HepG2 (cell line): Measurements from ENCODE around the gene ZNF343. TPM values are rescaled to one million over a fixed set of nuclear protein-coding genes. Genes with fewer than 3 reads are reported as not detected.

ENCODE experiments used
- ATAC-seq: fragments of 200-7000 bp; cut with Tn5 transposase; 3 replicates; pipeline ENCODE4 v1.9.1; 2020; ENCODE audit warnings: mild to moderate bottlenecking, moderate library complexity
- BruUV-seq: library from RNA; stranded (reverse); fragments of 400-500 nt; replicated peaks from 2 replicates; lab custom pipeline; 2021; lab: Mats Ljungman, UMichigan
- CTCF ChIA-PET: fragments of 300-600 bp; formaldehyde crosslinking; extraction: SDS; loops from one replicate; lab custom pipeline; 2021; ENCODE audit warnings: low total read pairs, inconsistent platforms, low intra/inter-chr PET ratio; lab: Yijun Ruan, JAX
- POLR2A ChIA-PET: fragments of 350-600 bp; sonication (Branson Sonifier 250); formaldehyde crosslinking; loops from one replicate; lab custom pipeline; 2020; ENCODE audit warnings: antibody characterized with exemption, inconsistent platforms; lab: Yijun Ruan, JAX
- DNase-seq: peaks from one replicate; pipeline ENCODE4 v3.0.0-alpha.2; 2015; ENCODE audit warnings: low spot score
- FAIRE-seq: peaks from 3 replicates; lab custom pipeline; 2011; peaks lifted over from hg19 to GRCh38; lab: Jason Lieb, UNC
- H2AFZ ChIP-seq: one replicate; pipeline ENCODE4 v1.6.1; 2011; ENCODE audit warnings: low read length, inconsistent platforms
- H3K27ac ChIP-seq: fragments of 300-600 bp; 3 replicates; pipeline ENCODE4 v1.8.0; 2011; ENCODE audit warnings: mixed run types, mild to moderate bottlenecking, mixed read lengths, low read length, inconsistent platforms; ENCODE audit not compliant: insufficient read depth; ENCODE audit errors: extremely low read length
- H3K27me3 ChIP-seq, 2 experiments: fragments of 200-600 bp in 1 of 2; 2 replicates in 1 of 2; 3 replicates in 1 of 2; pipeline versions ENCODE4 v1.6.0 to v1.8.0; 2011; ENCODE audit warnings: low read length in 2 of 2, mild to moderate bottlenecking in 2 of 2, moderate library complexity in 2 of 2, inconsistent platforms in 1 of 2; ENCODE audit not compliant: insufficient read depth in 2 of 2, control insufficient read depth in 1 of 2
- H3K36me3 ChIP-seq, 2 experiments: fragments of 200-600 bp in 1 of 2; replicated peaks in 1 of 2; 2 replicates in 1 of 2; 3 replicates in 1 of 2; pipeline versions ENCODE4 v1.5.1 to v1.8.0; 2011; ENCODE audit warnings: low read length in 2 of 2, inconsistent platforms in 1 of 2; ENCODE audit not compliant: insufficient read depth in 2 of 2, control insufficient read depth in 1 of 2
- H3K4me1 ChIP-seq: 2 replicates; pipeline ENCODE4 v1.5.1; 2012; ENCODE audit warnings: low read length, inconsistent platforms; ENCODE audit not compliant: insufficient read depth
- H3K4me2 ChIP-seq: 2 replicates; pipeline ENCODE4 v1.6.0; 2011; ENCODE audit warnings: low read depth, low read length, inconsistent platforms
- H3K4me3 ChIP-seq, 3 experiments: fragments of 200-600 bp in 1 of 3; sonication (generic), shearing (Covaris generic) in 1 of 3; replicated peaks in 1 of 3; 2 replicates each; pipeline ENCODE4 v1.5.1; 2011 to 2016; ENCODE audit warnings: low read length in 3 of 3, inconsistent platforms in 2 of 3, low read depth in 2 of 3, mild to moderate bottlenecking in 2 of 3, control low read depth in 1 of 3, mixed read lengths in 1 of 3; ENCODE audit not compliant: insufficient read depth in 1 of 3
- H3K79me2 ChIP-seq: one replicate; pipeline ENCODE4 v1.6.1; 2011; ENCODE audit warnings: low read length, inconsistent platforms; ENCODE audit not compliant: insufficient read depth
- H3K9ac ChIP-seq: 2 replicates; pipeline ENCODE4 v1.6.0; 2011; ENCODE audit warnings: mild to moderate bottlenecking, low read depth, low read length, inconsistent platforms; ENCODE audit not compliant: insufficient read depth
- H3K9me3 ChIP-seq: 2 replicates; pipeline ENCODE4 v1.5.1; 2012; ENCODE audit warnings: mild to moderate bottlenecking, low read length
- H4K20me1 ChIP-seq: 2 replicates; pipeline ENCODE4 v1.6.0; 2011; ENCODE audit warnings: inconsistent platforms, mild to moderate bottlenecking, low read length, moderate library complexity; ENCODE audit not compliant: insufficient read depth
- ATF7-NPFF ChIP-seq: sonication (generic); formaldehyde crosslinking; IDR thresholded peaks from 2 replicates; pipeline ENCODE4 v1.8.1; 2023; ENCODE audit warnings: mild to moderate bottlenecking, low read depth, missing genetic modification reagents, moderate library complexity
- CHD4 ChIP-seq: fragments of 200-600 bp; sonication (generic); IDR thresholded peaks from 2 replicates; pipeline ENCODE4 v1.7.0; 2017; ENCODE audit warnings: mild to moderate bottlenecking, low read length, borderline replicate concordance
- HHEX ChIP-seq: IDR thresholded peaks from 2 replicates; pipeline ENCODE4 v1.6.1; 2016; ENCODE audit warnings: control low read depth
- HMG20A ChIP-seq: IDR thresholded peaks from 2 replicates; pipeline ENCODE4 v1.6.1; 2016; ENCODE audit warnings: borderline replicate concordance
- KLF6 ChIP-seq: IDR thresholded peaks from 2 replicates; pipeline ENCODE4 v1.8.0; 2016; ENCODE audit warnings: missing biosample characterization, missing genetic modification reagents
- MYPOP ChIP-seq: sonication (generic); formaldehyde crosslinking; IDR thresholded peaks from 2 replicates; pipeline ENCODE4 v1.8.1; 2023; ENCODE audit warnings: mild to moderate bottlenecking, moderate library complexity, missing genetic modification reagents
- NR2C2 ChIP-seq: sonication (generic); formaldehyde crosslinking; IDR thresholded peaks from 2 replicates; pipeline ENCODE4 v1.4.0; 2020; ENCODE audit warnings: missing genetic modification reagents, mild to moderate bottlenecking, moderate library complexity, borderline replicate concordance
- RORA ChIP-seq: sonication (generic); formaldehyde crosslinking; IDR thresholded peaks from 2 replicates; pipeline ENCODE4 v1.5.0; 2020; ENCODE audit warnings: mild to moderate bottlenecking, missing genetic modification reagents, moderate library complexity
- SIN3A ChIP-seq: IDR thresholded peaks from 2 replicates; pipeline ENCODE4 v1.6.1; 2011; ENCODE audit warnings: low read depth, mild to moderate bottlenecking, control low read depth, low read length, borderline replicate concordance
- SKIL ChIP-seq: sonication (generic); formaldehyde crosslinking; IDR thresholded peaks from 2 replicates; pipeline ENCODE4 v1.8.0; 2022; ENCODE audit warnings: missing genetic modification reagents, mild to moderate bottlenecking, moderate library complexity, borderline replicate concordance
- SP4 ChIP-seq: sonication (generic); formaldehyde crosslinking; IDR thresholded peaks from 2 replicates; pipeline ENCODE4 v1.8.1; 2023; ENCODE audit warnings: mild to moderate bottlenecking, missing genetic modification reagents
- SRF ChIP-seq: IDR thresholded peaks from 2 replicates; pipeline ENCODE4 v1.6.1; 2011; ENCODE audit warnings: mild to moderate bottlenecking, low read depth, low read length, moderate library complexity
- ZBTB1 ChIP-seq: sonication (generic); formaldehyde crosslinking; IDR thresholded peaks from 2 replicates; pipeline ENCODE4 v1.4.0; 2020; ENCODE audit warnings: missing genetic modification reagents, borderline replicate concordance
- ZNF709 ChIP-seq: sonication (generic); formaldehyde crosslinking; IDR thresholded peaks from 2 replicates; pipeline ENCODE4 v1.5.0; 2020; ENCODE audit warnings: mild to moderate bottlenecking, missing genetic modification reagents
- WGBS: methylation state at CpG from one replicate; pipeline ENCODE4 v1.1.6; 2017; ENCODE audit warnings: low lambda C conversion rate; 5-methylcytosine and 5-hydroxymethylcytosine counted together
- in situ Hi-C: cut with HindIII; loops from 2 replicates; pipeline ENCODE4 v1.10.0; 2017; ENCODE audit warnings: low pct_unique_long_range_greater_than_20kb; ENCODE audit not compliant: extremely low pct_ligation_motif_present
- intact Hi-C: fragments of 100-400 bp; cut with micrococcal nuclease; formaldehyde crosslinking; loops from one replicate; pipeline ENCODE4 v1.10.0; 2022; ENCODE audit not compliant: unreplicated experiment
- polyA plus RNA-seq, 8 experiments: library from polyadenylated mRNA; depleted of rRNA in 3 of 8; stranded (reverse) in 7 of 8; unstranded in 1 of 8; fragments of >200 nt; fragmentation: Illumina TruSeq in 4 of 8; extraction: Trizol in 4 of 8; gene quantifications; 2 replicates each; pipeline versions ENCODE4 v1.2.1 to v1.2.3, GENCODE V29; 2011 to 2016; ENCODE audit warnings: low read depth in 4 of 8, missing spikeins in 1 of 8, mixed read lengths in 1 of 8; ENCODE audit not compliant: insufficient read depth in 1 of 8
- total RNA-seq, 5 experiments: library from RNA; depleted of rRNA; stranded (reverse); fragments of >200 nt; fragmentation: Illumina TruSeq; extraction: Trizol; gene quantifications; 2 replicates each; pipeline ENCODE4 v1.2.3, GENCODE V29; 2016; ENCODE audit warnings: low read depth in 1 of 5
- TF ChIP-seq, protein P1 (sequence below): sonication (generic); formaldehyde crosslinking; IDR thresholded peaks from 2 replicates; pipeline ENCODE4 v1.4.0; 2020; ENCODE audit warnings: missing genetic modification reagents

Gene ZNF343
- total and polyA plus RNA-seq, 2 of the 13 experiments (the other 11 are each of a cell fraction or from before 2014, with no cell fraction given) = 16.4 to 22.1 TPM

DNA sequence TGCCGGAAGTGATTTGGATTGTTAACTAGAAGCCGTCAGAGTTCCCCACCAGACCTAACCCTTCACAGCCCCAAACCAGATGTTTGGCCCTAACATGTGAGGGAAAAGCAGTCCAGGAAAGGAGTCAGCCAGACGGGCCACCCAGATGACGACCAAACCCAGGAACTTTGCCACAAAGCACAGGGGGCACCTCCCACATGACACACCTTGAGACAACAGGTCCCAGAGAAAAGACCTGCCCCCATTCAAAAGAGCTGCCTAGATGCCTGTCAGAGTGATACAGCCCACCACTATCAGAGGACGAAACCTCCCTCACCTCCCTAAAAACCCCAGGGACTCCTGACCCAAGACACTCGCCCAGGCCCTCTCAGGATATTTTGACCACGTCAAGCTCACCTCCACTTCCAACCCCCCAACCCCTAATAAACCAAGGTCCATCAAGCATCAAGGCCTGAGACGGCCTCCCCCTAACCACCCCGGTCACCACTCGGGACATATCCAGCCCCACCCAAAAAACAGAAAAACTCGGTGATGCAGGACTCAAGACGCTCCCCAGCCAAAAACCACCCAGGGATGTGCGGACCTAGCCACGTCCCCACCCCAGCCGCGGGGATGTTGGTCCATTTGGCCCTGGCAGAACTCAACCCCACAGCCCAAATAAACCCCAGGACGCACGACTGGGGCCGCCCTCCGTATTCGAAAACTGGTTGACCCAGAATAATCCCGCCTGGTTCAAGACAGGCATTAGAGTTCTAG is 662 bp downstream of the ZNF343 start:
- H3K27ac ChIP-seq = peak overlapping the region; percentile 79
- H3K4me2 ChIP-seq = peak overlapping the region; percentile 99
- in situ Hi-C loops = no loop called here
- no peaks in the 10 kb centered on the region for H3K36me3 ChIP-seq
- H3K9ac ChIP-seq = peak overlapping the region; percentile 80
- peaks cover 21% of the 10 kb centered on the region for H3K79me2 ChIP-seq
- TSS peak; percentile 55 for BruUV-seq
- H3K4me3 ChIP-seq = peak overlapping the region; percentile 88 to 96 (median 91)
- ATAC-seq (peak; percentile 44), DNase-seq (peak; percentile 24), FAIRE-seq (peak; percentile 44)
- intact Hi-C loops = loop anchor here (2.0 kb wide), 1 partner anchor 37 kb away; the partner anchor contains the start of gene SNRPB
- H3K9me3 ChIP-seq = no peaks in the 10 kb centered on the region
- CTCF ChIA-PET = interaction anchor here (1.2 kb wide), 1 partner anchor 16 kb away, joined by 3 read pairs; no protein-coding TSS in a partner anchor
- POLR2A ChIA-PET = interaction anchor here (0.9 to 3.8 kb wide), 4 partner anchors 15 to 144 kb away, joined by 3 to 32 read pairs (median 15); partner anchors contain the start of genes NOP56 and SNRPB
- H3K27me3 ChIP-seq = peaks cover 0 to 2% of the 10 kb centered on the region in 2 experiments; a peak in 2 of 5 replicates
- no peaks in the 10 kb centered on the region for H4K20me1 ChIP-seq
- WGBS = 8% methylated on average over 17 of the region's 22 CpGs
- H2AFZ ChIP-seq = peak overlapping the region; percentile 99
- peaks cover 25% of the 10 kb centered on the region for H3K4me1 ChIP-seq
- no peak for TF ChIP-seq NR2C2 (CRISPR knock-in tag)
- TF ChIP-seq SRF = no peak
- TF ChIP-seq CHD4 = no peak
- TF ChIP-seq ATF7-NPFF (CRISPR knock-in tag) = no peak
- TF ChIP-seq, protein P1, sequence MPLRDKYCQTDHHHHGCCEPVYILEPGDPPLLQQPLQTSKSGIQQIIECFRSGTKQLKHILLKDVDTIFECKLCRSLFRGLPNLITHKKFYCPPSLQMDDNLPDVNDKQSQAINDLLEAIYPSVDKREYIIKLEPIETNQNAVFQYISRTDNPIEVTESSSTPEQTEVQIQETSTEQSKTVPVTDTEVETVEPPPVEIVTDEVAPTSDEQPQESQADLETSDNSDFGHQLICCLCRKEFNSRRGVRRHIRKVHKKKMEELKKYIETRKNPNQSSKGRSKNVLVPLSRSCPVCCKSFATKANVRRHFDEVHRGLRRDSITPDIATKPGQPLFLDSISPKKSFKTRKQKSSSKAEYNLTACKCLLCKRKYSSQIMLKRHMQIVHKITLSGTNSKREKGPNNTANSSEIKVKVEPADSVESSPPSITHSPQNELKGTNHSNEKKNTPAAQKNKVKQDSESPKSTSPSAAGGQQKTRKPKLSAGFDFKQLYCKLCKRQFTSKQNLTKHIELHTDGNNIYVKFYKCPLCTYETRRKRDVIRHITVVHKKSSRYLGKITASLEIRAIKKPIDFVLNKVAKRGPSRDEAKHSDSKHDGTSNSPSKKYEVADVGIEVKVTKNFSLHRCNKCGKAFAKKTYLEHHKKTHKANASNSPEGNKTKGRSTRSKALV (CRISPR knock-in tag) = 0 out of 2 replicates have a peak, but pooled peaks have one; percentile 0
- no peak for TF ChIP-seq ZBTB1 (CRISPR knock-in tag)
- TF ChIP-seq KLF6 = peak; percentile 1; the same call in 1 of the 2 replicates
- no peak for TF ChIP-seq MYPOP
- TF ChIP-seq SKIL (CRISPR knock-in tag) = no peak
- no peak for TF ChIP-seq HMG20A
- 0 out of 2 replicates have a peak, but pooled peaks have one; percentile 26 for TF ChIP-seq HHEX (CRISPR knock-in tag)
- peak; percentile 25; the same call in 1 of the 2 replicates for TF ChIP-seq SIN3A
- TF ChIP-seq RORA (CRISPR knock-in tag) = no peak
- 0 out of 2 replicates have a peak, but pooled peaks have one; percentile 8 for TF ChIP-seq SP4 (CRISPR knock-in tag)
- 0 out of 2 replicates have a peak, but pooled peaks have one; percentile 18 for TF ChIP-seq ZNF709 (CRISPR knock-in tag)
